ENCODE results near the gene ATP5IF1. TPM values are rescaled to one million over a fixed set of nuclear protein-coding genes. Genes with fewer than 3 reads are reported as not detected.

ATP5IF1 gene
- total and polyA plus RNA-seq, 2 donors (not counting 1 experiment from before 2014, with no cell fraction given) = 146 to 269 TPM

- H3K9ac ChIP-seq (ENCODE audit: insufficient read depth, low read length) = no peak overlapping the region
- no peak overlapping the region for H3K4me2 ChIP-seq (ENCODE audit: extremely low read depth, insufficient read depth, low read length)
- H3K4me3 ChIP-seq (replicated peaks in 1 of 4; ENCODE audit: control extremely low read depth in 1 of 4, insufficient read depth in 1 of 4, low read depth in 3 of 4, low read length in 4 of 4) = no peak overlapping the region
- no peak overlapping the region for H2AFZ ChIP-seq (ENCODE audit: low read length)
- H3K27ac ChIP-seq (ENCODE audit: insufficient read depth, low read length) = no peak overlapping the region
- no peaks in the 10 kb centered on the region for H3K4me1 ChIP-seq (ENCODE audit: control insufficient read depth, extremely low read depth, insufficient read depth, low read length)
- no peaks in the 10 kb centered on the region for H3K27me3 ChIP-seq (ENCODE audit: control insufficient read depth, insufficient read depth, low read length)
- TF ChIP-seq CTCF (conservative IDR thresholded peaks at IDR 0.05 in 1 of 2, IDR thresholded peaks at IDR 0.05 in 1 of 2; ENCODE audit: low read depth in 1 of 2, low read length in 2 of 2) (no peak), EZH2 (IDR thresholded peaks at IDR 0.05; ENCODE audit: low read length, missing control alignments) (no peak)
- no peak for DNase-seq (ENCODE audit: low read depth in 2 of 2)
- no peaks in the 10 kb centered on the region for H3K9me3 ChIP-seq (ENCODE audit: control insufficient read depth, insufficient read depth, low read depth, low read length)
- no peaks in the 10 kb centered on the region for H3K79me2 ChIP-seq (ENCODE audit: control insufficient read depth, insufficient read depth, low read length)
- H3K36me3 ChIP-seq (ENCODE audit: control insufficient read depth, insufficient read depth, low read length) = peaks cover 7% of the 10 kb centered on the region
- H4K20me1 ChIP-seq (ENCODE audit: control insufficient read depth, extremely low read depth, insufficient read depth, low read length) = no peaks in the 10 kb centered on the region
These were observed 50.2 kb downstream of the ATP5IF1 start for GRCh38 chr1:28286111-28286510.

Other genes starting within 250 kb of the ATP5IF1 start
- gene EYA3, start 147.5 kb upstream of the ATP5IF1 start, total RNA-seq = 11.2 and 11.3 TPM in 2 replicates
- gene EYA3, start 147.5 kb upstream of the ATP5IF1 start, polyA plus RNA-seq = 15.4 and 17.5 TPM in 2 replicates
- gene PTAFR, start 59.4 kb upstream of the ATP5IF1 start, total RNA-seq = under 0.01 TPM in 2 replicates
- 0.12 and 0.25 TPM in 2 replicates for gene PTAFR, start 59.4 kb upstream of the ATP5IF1 start, polyA plus RNA-seq
- gene DNAJC8, start 3.1 kb upstream of the ATP5IF1 start, total RNA-seq = 56.1 and 57.0 TPM in 2 replicates
- gene DNAJC8, start 3.1 kb upstream of the ATP5IF1 start, polyA plus RNA-seq = 120 and 157 TPM in 2 replicates
- 40.1 and 55.2 TPM in 2 replicates for gene SESN2, start 23.4 kb downstream of the ATP5IF1 start, total RNA-seq
- 8.4 and 12.4 TPM in 2 replicates for gene SESN2, start 23.4 kb downstream of the ATP5IF1 start, polyA plus RNA-seq
- gene MED18, start 92.9 kb downstream of the ATP5IF1 start, total RNA-seq = 26.1 and 29.3 TPM in 2 replicates
- 14.5 and 16.3 TPM in 2 replicates for gene MED18, start 92.9 kb downstream of the ATP5IF1 start, polyA plus RNA-seq
- 4.4 and 6.9 TPM in 2 replicates for gene PHACTR4, start 133.6 kb downstream of the ATP5IF1 start, total RNA-seq
- 5.5 and 8.4 TPM in 2 replicates for gene PHACTR4, start 133.6 kb downstream of the ATP5IF1 start, polyA plus RNA-seq

Measured in fibroblast of lung (primary cell).